Measurements from ENCODE around the gene LRATD1. TPM values are rescaled to one million over a fixed set of nuclear protein-coding genes. Genes with fewer than 3 reads are reported as not detected.

Gene LRATD1
- total and polyA plus RNA-seq, 9 of the 15 experiments (the other 6 are each of a cell fraction or from before 2014, with no cell fraction given) = 0.36 to 6.5 (median 2.8) TPM

DNA sequence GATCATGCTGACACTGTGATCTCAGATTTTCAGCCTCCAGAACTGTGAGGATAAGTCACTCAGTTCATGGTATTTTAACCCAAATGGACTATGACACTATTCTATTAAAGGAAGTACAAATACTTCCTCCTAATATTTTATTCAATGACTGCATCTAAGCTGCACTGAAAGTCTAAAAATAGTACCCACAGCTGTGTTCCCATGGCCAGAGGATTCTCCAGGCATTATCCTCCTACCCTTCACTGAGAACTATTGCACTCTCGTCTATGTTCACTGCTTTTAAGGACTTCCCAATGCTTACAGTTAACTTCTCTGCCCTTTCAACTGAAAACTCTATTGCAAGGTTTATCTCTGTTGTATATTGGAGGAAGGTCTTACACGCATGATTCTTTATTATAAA is 15.2 kb downstream of the LRATD1 start:
- TF ChIP-seq RBM39 (optimal IDR thresholded peaks at IDR 0.05; ENCODE audit: low read depth, low read length) (no peak), NFE2 (IDR thresholded peaks at IDR 0.05; ENCODE audit: low read depth) (no peak), ZSCAN32 (CRISPR knock-in tag; IDR thresholded peaks at IDR 0.05) (no peak), TCF15 (CRISPR knock-in tag; IDR thresholded peaks at IDR 0.05) (no peak), ZNF354B (CRISPR knock-in tag; IDR thresholded peaks at IDR 0.05) (no peak), SMAD4 (CRISPR knock-in tag; conservative IDR thresholded peaks at IDR 0.05) (no peak), TBP (optimal IDR thresholded peaks at IDR 0.05; ENCODE audit: low read depth, low read length) (no peak), RFX5 (IDR thresholded peaks at IDR 0.05; ENCODE audit: low read depth, low read length) (no peak), THRB (CRISPR knock-in tag; conservative IDR thresholded peaks at IDR 0.05) (no peak), SRSF7 (optimal IDR thresholded peaks at IDR 0.05; ENCODE audit: low read depth, low read length) (no peak), MAFK (IDR thresholded peaks at IDR 0.05; ENCODE audit: low read length) (no peak), POLR3A (IDR thresholded peaks at IDR 0.05; ENCODE audit: borderline replicate concordance, extremely low read depth, insufficient read depth, insufficient read length) (no peak), ZNF551 (CRISPR knock-in tag; IDR thresholded peaks at IDR 0.05) (no peak), USF1 (CRISPR knock-in tag; IDR thresholded peaks at IDR 0.05) (no peak)
- TF ChIP-seq, protein P1, sequence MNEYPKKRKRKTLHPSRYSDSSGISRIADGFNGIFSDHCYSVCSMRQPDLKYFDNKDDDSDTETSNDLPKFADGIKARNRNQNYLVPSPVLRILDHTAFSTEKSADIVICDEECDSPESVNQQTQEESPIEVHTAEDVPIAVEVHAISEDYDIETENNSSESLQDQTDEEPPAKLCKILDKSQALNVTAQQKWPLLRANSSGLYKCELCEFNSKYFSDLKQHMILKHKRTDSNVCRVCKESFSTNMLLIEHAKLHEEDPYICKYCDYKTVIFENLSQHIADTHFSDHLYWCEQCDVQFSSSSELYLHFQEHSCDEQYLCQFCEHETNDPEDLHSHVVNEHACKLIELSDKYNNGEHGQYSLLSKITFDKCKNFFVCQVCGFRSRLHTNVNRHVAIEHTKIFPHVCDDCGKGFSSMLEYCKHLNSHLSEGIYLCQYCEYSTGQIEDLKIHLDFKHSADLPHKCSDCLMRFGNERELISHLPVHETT (CRISPR knock-in tag; conservative IDR thresholded peaks at IDR 0.05 in 1 of 2, IDR thresholded peaks at IDR 0.05 in 1 of 2) = no peak
- TF ChIP-seq, protein P2, sequence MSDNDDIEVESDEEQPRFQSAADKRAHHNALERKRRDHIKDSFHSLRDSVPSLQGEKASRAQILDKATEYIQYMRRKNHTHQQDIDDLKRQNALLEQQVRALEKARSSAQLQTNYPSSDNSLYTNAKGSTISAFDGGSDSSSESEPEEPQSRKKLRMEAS (CRISPR knock-in tag; IDR thresholded peaks at IDR 0.05) = no peak
- Histone ChIP-seq H3K4me2 (ENCODE audit: insufficient read depth, low read length) (no peak overlapping the region), H3K36me3 (ENCODE audit: control insufficient read depth, insufficient read depth, low read length) (no peaks in the 10 kb centered on the region), H4K20me1 (replicated peaks; ENCODE audit: control insufficient read depth, insufficient read depth, low read length) (no peaks in the 10 kb centered on the region), H2AFZ (ENCODE audit: low read depth, low read length) (no peak overlapping the region), H3K9ac (ENCODE audit: insufficient read depth in 1 of 2, low read depth in 2 of 2, low read length in 2 of 2) (no peak overlapping the region), H3K4me1 (replicated peaks in 1 of 2; ENCODE audit: control insufficient read depth in 2 of 2, insufficient read depth in 2 of 2, low read length in 2 of 2) (no peaks in the 10 kb centered on the region), H3K27me3 (ENCODE audit: control insufficient read depth in 2 of 2, insufficient read depth in 2 of 2, low read length in 2 of 2) (no peaks in the 10 kb centered on the region), H3K9me1 (ENCODE audit: control insufficient read depth, insufficient read depth, low read length) (no peaks in the 10 kb centered on the region), H3K9me3 (replicated peaks; ENCODE audit: control insufficient read depth, insufficient read depth, low read depth, low read length) (no peaks in the 10 kb centered on the region), H3K79me2 (ENCODE audit: control insufficient read depth, insufficient read depth, low read length) (no peaks in the 10 kb centered on the region), H3K4me3 (no peak overlapping the region), H3K27ac (ENCODE audit: extremely low read depth, low read depth, low read length) (no peak overlapping the region)
- intact Hi-C loops (cut with micrococcal nuclease) (no loop called here), in situ Hi-C loops (cut with MboI) (no loop called here)
- BruUV-seq (replicated peaks) = no TSS peak
- FAIRE-seq (no peak), DNase-seq (ENCODE audit: extremely low read depth in 1 of 4, low spot score in 3 of 4) (no peak), ATAC-seq (no peak)
- ChIA-PET CTCF (ENCODE audit: low intra/inter-chr PET ratio) (no interaction called here), POLR2A (no interaction called here)
- WGBS (ENCODE audit: insufficient coverage, low coverage, missing lambda C conversion rate) = 3% methylated on average over 2 of the region's 2 CpGs

All from K562 (cell line).